Kidney (tissue), 14 donors: Measurements from ENCODE around the gene GGCX. TPM values are rescaled to one million over a fixed set of nuclear protein-coding genes. Genes with fewer than 3 reads are reported as not detected.

Experiments used
- DNase-seq, 5 donors: peaks; one replicate each; pipeline ENCODE4 v3.0.0-alpha.2; 2013 to 2020
- FAIRE-seq: peaks from 2 replicates; lab custom pipeline; 2012; peaks lifted over from hg19 to GRCh38; lab: Jason Lieb, UNC
- H3K27ac ChIP-seq, 2 donors: one replicate each; pipeline ENCODE4 v1.7.0; 2013; ENCODE audit warnings: low read depth in 2 of 2, low read length in 2 of 2, inconsistent platforms in 1 of 2
- H3K27me3 ChIP-seq: one replicate; pipeline ENCODE4 v1.7.1; 2013; ENCODE audit warnings: low read length, inconsistent platforms; ENCODE audit not compliant: control insufficient read depth, insufficient read depth
- H3K36me3 ChIP-seq, 3 donors: one replicate each; pipeline versions ENCODE4 v1.7.0 to v1.7.1; 2013; ENCODE audit warnings: low read length in 3 of 3, control low read depth in 1 of 3, inconsistent platforms in 1 of 3; ENCODE audit not compliant: insufficient read depth in 3 of 3, control insufficient read depth in 2 of 3
- H3K4me1 ChIP-seq, 3 donors: one replicate each; pipeline versions ENCODE4 v1.7.0 to v1.7.1; 2013; ENCODE audit warnings: low read length in 3 of 3, inconsistent platforms in 1 of 3, low read depth in 1 of 3; ENCODE audit not compliant: control insufficient read depth in 2 of 3, insufficient read depth in 2 of 3
- H3K4me3 ChIP-seq, 3 donors: one replicate each; pipeline versions ENCODE4 v1.7.0 to v1.8.1; 2013; ENCODE audit warnings: low read length in 3 of 3, control low read depth in 1 of 3, inconsistent platforms in 1 of 3
- H3K9ac ChIP-seq, 3 donors: one replicate each; pipeline versions ENCODE4 v1.7.0 to v1.7.1; 2013; ENCODE audit warnings: low read length in 3 of 3, control low read depth in 1 of 3, inconsistent platforms in 1 of 3
- H3K9me3 ChIP-seq, 3 donors: one replicate each; pipeline versions ENCODE4 v1.7.0 to v1.7.1; 2013; ENCODE audit warnings: low read length in 3 of 3, control low read depth in 1 of 3, inconsistent platforms in 1 of 3; ENCODE audit not compliant: control insufficient read depth in 2 of 3, insufficient read depth in 1 of 3
- intact Hi-C: fragments of 100-400 bp; cut with DNase I; formaldehyde crosslinking; loops from one replicate; pipeline ENCODE4 v1.11.1; 2022
- polyA plus RNA-seq: library from polyadenylated mRNA; stranded (reverse); fragments of 350-450 nt; fragmentation: Illumina TruSeq; extraction: RNeasy Lipid Tissue Mini Kit (QIAGEN cat#74804); gene quantifications from one replicate; pipeline ENCODE4 v1.2.3, GENCODE V29; 2014; ENCODE audit warnings: low read depth, low replicate concordance; ENCODE audit not compliant: insufficient read depth
- total RNA-seq: library from RNA; stranded (reverse); fragmentation: NEBNext Ultra II Directional; extraction: Animal tissue kit (Norgen Biotek cat#: 25700); gene quantifications from one replicate; pipeline ENCODE4 v1.2.1, GENCODE V29; 2021
- TF ChIP-seq, protein P1 (sequence below): IDR thresholded peaks from 3 replicates; pipeline ENCODE4 v1.5.1; 2012; ENCODE audit warnings: mild to moderate bottlenecking, moderate library complexity, borderline replicate concordance; ENCODE audit not compliant: insufficient read depth; ENCODE audit errors: extremely low read depth
- donor health status: control.
- donor health status: control.
- donor health status: control.
- donor health status: control.
- donor health status: control.
- donor health status: DM: yes; HTN: yes; CAD: no.
- donor health status: Normal renal cell carcinoma (clear cell type).

Gene GGCX
- total and polyA plus RNA-seq, 2 donors from 2014 or later: 27.8 to 50.7 TPM

DNA sequence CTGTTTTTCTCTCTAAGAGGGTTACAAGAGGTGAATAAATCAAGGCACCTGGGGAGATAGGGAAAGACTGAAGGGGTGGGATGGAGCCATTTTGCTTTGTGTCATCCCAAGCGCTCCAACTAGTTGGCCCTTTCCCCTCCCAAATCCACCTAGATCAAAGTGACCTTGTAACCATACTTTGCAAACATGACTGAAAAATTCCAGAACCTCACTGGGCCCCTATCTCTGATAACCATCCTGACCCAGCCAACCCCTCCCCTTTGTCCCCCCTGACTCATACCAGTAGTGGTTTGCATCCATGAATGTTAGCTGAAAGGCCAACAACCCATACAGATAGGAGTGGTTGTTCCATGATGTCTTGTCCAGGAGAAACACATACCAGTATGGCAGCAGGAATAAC is 3.1 kb downstream of the GGCX start:
- no peak overlapping the region for H3K27ac ChIP-seq

DNA sequence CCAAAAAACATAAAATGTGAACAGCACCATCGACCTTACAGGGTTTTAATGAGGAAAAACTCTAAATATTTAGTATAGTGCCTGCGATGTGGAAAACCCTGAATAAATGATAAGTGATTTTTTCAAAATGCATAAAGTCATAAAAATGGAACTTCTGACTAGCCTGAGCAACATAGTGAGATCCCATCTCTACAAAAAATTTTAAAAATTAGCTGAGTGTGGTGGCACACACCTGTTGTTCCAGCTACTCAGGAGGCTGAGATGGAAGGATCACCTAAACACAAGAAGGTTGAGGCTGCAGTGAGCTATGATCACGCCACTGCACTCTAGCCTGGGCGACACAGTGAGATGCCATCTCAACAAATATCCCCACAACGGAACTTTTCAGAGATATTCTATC is 4.2 kb downstream of the GGCX start:
- Histone ChIP-seq H3K36me3 (peaks cover 5 to 40% (median 19%) of the 10 kb centered on the region in 3 donors), H3K9ac (no peak overlapping the region), H3K4me1 (peaks cover 0 to 9% (median 3%) of the 10 kb centered on the region in 3 donors), H3K27ac (no peak overlapping the region), H3K27me3 (no peaks in the 10 kb centered on the region), H3K9me3 (no peaks in the 10 kb centered on the region), H3K4me3 (no peak overlapping the region)
- FAIRE-seq (no peak), DNase-seq (no peak)
- TF ChIP-seq, protein P1, sequence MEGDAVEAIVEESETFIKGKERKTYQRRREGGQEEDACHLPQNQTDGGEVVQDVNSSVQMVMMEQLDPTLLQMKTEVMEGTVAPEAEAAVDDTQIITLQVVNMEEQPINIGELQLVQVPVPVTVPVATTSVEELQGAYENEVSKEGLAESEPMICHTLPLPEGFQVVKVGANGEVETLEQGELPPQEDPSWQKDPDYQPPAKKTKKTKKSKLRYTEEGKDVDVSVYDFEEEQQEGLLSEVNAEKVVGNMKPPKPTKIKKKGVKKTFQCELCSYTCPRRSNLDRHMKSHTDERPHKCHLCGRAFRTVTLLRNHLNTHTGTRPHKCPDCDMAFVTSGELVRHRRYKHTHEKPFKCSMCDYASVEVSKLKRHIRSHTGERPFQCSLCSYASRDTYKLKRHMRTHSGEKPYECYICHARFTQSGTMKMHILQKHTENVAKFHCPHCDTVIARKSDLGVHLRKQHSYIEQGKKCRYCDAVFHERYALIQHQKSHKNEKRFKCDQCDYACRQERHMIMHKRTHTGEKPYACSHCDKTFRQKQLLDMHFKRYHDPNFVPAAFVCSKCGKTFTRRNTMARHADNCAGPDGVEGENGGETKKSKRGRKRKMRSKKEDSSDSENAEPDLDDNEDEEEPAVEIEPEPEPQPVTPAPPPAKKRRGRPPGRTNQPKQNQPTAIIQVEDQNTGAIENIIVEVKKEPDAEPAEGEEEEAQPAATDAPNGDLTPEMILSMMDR: no peak
- intact Hi-C loops: no loop called here

More for the DNA sequence above, 3.1 kb downstream of the GGCX start:
- intact Hi-C loops: no loop called here
- TF ChIP-seq, protein P1: no peak
- no peak for DNase-seq
- Histone ChIP-seq H3K27me3 (no peaks in the 10 kb centered on the region), H3K36me3 (peaks cover 5 to 30% (median 14%) of the 10 kb centered on the region in 3 donors), H3K9me3 (no peaks in the 10 kb centered on the region), H3K4me1 (peaks cover 0 to 9% (median 3%) of the 10 kb centered on the region in 3 donors), H3K9ac (no peak overlapping the region), H3K4me3 (no peak overlapping the region)
- no peak for FAIRE-seq

DNA sequence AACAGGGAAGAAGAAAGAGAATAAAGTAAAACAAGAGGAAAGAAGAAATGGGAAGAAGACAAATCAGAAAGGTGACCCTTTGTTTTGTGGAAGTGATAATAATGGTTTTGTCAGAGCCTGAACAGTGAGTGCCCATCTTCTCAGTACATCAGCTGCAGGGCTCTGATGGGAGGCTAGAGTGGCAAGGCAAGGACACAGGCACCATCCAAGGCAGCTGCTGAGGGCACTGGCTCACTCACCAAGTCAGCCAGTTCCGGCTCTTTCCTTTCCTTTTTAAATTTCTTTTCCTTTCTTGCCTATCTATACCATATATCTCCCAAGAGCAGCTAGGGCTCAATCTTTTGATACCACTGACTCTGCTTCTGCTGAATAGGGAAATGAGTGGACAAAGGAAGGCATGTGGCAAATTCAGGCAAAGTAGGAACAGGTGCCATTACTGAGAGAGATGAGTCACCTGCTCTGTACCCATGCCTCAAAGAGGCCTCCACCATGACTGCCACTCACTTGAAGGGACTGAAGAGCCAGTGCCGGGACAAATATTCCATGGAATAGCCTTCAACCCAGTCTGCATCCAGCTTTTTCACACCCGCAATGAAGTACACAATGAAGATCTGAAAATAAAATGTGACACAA is 6.2 kb downstream of the GGCX start:
- FAIRE-seq (no peak), DNase-seq (no peak)
- no peaks in the 10 kb centered on the region for H3K9me3 ChIP-seq
- peaks cover 9 to 54% (median 27%) of the 10 kb centered on the region in 3 donors for H3K36me3 ChIP-seq
- intact Hi-C loops: loop anchor here (5.0 kb wide), 1 partner anchor 133 kb away; no protein-coding TSS in a partner anchor
- no peak overlapping the region for H3K27ac ChIP-seq
- H3K27me3 ChIP-seq: no peaks in the 10 kb centered on the region
- TF ChIP-seq, protein P1: no peak
- H3K4me1 ChIP-seq: peaks cover 0 to 6% (median 3%) of the 10 kb centered on the region in 3 donors
- H3K4me3 ChIP-seq: no peak overlapping the region
- no peak overlapping the region for H3K9ac ChIP-seq
